ENCODE data around the gene TCAF2.
"Not testable (repeated sequence)": the region's sequence is repeated elsewhere in the genome, so short reads cannot be mapped to it uniquely, and the experiment has no call there.

TCAF2 gene

DNA sequence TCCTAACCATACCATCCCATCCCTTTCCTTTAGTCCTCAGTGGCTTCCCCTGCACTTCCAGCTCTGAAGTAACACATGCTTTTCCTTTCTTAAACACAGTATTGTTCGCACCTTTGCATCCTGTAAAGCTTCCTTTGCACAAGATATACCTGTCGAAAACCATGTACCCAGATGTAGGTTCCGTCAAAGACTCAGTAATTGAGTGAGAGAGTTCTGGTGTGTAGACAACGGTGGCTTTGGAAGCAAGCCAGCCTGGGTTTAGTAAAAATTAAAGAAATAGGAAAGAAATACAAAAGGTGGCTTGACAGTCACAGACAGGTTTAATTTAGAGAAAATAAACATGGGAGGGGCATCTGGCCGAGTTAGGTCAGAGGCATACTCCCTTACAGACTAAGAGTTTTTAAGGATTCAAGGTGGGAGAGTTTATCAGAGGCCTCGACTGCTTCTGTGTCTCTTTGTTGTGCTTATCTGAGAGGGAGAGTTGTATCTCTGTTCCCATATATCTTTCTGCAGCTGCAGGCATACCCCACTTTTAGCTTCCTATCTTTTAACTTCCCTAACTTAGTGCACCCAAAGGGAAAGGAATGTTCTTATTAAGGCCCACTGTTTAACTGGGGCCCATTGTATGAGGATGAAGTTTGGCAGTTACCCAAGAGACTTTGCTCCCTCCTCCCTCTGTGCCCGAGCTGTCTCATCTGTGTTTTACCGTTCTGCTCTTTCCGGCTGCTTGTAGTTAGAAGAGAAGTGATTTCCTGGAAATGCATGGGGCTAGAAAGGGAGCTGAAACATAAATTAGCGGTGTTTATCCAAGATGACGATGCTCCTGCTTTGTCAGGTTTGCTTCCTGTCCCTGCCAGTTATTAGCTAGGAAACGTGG is 14.8 kb downstream of the TCAF2 start:
- DNase-seq (ENCODE audit: low spot score in 2 of 2); H3K27me3 ChIP-seq (ENCODE audit: low read depth); H3K4me1 ChIP-seq; H3K4me3 ChIP-seq; in situ Hi-C loops (cut with MboI; ENCODE audit: low sequenced_read_pairs); H3K36me3 ChIP-seq (replicated peaks); H3K9me3 ChIP-seq: not testable (repeated sequence)

DNA sequence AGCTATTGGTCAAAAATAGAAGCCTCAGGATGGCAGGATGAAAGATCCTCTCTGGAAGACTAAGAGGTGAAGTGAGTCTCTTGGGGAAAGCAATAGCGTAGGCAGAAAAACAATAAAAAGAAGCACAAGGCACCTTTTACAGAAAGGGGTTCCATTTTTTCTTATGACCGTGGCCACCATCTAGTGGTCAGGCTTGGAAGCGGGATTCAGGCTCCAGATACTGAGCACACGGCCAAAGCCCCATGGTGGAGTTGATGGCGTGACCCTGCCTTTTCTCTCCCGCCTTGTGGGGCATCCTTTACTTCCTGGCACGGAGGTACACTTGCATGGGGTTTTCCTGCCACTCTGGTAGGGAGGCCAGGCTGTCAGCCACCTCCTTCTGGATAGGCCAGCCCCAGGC is 18.6 kb downstream of the TCAF2 start:
- in situ Hi-C loops (cut with MboI; ENCODE audit: low sequenced_read_pairs) = not testable (repeated sequence)

DNA sequence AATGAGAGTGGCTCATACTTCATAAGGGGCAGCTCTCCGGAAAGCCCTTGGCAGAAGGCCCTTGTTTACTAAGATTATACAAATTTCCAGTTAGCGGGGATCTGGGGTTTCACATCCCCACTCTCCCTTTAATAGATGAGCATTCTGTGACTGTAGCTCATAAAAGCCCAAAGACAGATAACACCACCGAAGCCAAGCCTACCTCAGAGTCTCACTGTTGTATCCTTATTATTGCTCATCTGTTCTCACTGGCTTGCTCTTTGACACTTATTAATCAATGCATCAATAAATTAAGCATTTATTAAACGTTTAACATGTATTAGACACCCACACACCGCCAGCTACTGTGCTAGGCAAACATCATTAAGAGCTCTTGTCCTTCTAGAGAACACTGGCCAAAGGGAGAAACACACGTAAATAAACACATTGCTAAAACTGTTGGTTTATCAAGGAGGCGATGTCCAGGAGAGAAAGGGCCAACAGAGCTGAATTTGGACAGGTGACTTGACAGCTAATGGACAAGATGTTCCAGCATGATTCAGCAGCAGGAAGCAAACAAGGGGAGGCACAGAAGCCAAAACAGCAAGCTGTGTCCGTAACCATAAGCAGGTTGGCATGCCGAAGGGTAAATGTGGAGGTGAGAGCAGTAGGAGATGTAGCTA is 19.9 kb downstream of the TCAF2 start:
- DNase-seq (ENCODE audit: low spot score in 2 of 2); H3K27me3 ChIP-seq (ENCODE audit: low read depth); H3K4me1 ChIP-seq; H3K4me3 ChIP-seq; H3K9me3 ChIP-seq; H3K36me3 ChIP-seq (replicated peaks); in situ Hi-C loops (cut with MboI; ENCODE audit: low sequenced_read_pairs): not testable (repeated sequence)

More for the DNA sequence above, 18.6 kb downstream of the TCAF2 start:
- H3K36me3 ChIP-seq (replicated peaks); DNase-seq (ENCODE audit: low spot score in 2 of 2); H3K4me3 ChIP-seq; H3K27me3 ChIP-seq (ENCODE audit: low read depth); H3K9me3 ChIP-seq; H3K4me1 ChIP-seq: not testable (repeated sequence)

DNA sequence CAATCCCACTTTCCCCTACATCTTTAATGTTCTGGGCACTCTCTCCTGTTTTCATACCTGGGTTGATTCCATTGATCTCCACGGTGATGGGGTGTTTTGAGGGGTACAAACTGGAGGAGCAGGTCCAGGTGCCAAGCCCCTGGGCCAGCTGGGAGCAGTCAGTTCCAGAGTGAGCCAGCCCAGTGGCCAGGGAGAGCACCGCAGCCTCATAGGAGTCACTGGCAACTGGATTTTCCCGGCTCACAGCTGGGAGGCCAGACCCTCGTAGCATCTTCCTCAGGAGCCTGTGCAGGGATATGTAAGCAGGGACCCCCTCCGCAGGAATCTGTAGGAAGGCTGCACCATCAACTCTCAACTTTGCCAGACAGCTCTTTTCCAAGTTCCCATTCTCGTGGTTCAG is 25.8 kb downstream of the TCAF2 start:
- DNase-seq (ENCODE audit: low spot score in 2 of 2); H3K4me3 ChIP-seq; H3K9me3 ChIP-seq; in situ Hi-C loops (cut with MboI; ENCODE audit: low sequenced_read_pairs); H3K4me1 ChIP-seq; H3K36me3 ChIP-seq (replicated peaks); H3K27me3 ChIP-seq (ENCODE audit: low read depth): not testable (repeated sequence)

DNA sequence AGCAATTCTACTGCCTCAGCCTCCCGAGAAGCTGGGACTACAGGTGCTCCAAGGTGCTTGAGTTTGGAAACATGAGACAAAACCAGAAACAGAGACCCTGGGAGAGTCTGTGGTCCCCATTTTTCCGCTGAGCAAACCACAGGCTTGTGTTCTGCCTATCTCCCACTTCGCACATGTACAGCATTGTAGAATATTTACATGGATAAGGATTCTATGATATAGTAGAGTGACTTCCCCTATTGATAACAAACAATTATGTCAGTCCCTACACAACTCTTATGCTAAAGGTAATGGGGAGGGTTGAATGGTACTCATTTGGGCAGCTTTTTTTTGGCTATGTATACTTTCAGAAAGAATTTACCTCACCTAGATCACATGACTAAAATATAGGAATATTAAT is 29.1 kb downstream of the TCAF2 start:
- H3K4me3 ChIP-seq; DNase-seq (ENCODE audit: low spot score in 2 of 2); in situ Hi-C loops (cut with MboI; ENCODE audit: low sequenced_read_pairs); H3K27me3 ChIP-seq (ENCODE audit: low read depth); H3K36me3 ChIP-seq (replicated peaks); H3K4me1 ChIP-seq; H3K9me3 ChIP-seq: not testable (repeated sequence)

DNA sequence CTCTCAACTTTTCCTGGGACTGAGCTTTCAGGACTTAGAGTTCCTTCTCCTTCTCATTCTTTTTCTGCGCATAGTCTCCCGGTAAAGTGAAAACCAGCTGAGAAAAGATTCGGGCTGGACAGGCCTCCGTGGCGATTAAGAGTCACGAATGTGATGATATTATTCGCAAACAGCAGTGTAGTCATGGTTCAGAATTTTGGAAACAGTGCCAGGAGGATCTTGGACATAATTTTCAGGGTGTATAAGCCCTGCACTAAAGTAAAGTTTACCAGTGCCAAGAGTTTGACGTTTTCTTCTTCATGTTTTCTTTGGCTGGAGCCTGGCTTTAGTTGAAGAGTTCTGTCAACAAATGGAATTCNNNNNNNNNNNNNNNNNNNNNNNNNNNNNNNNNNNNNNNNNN is 29.7 kb downstream of the TCAF2 start:
- H3K4me3 ChIP-seq; H3K9me3 ChIP-seq; H3K36me3 ChIP-seq (replicated peaks); H3K27me3 ChIP-seq (ENCODE audit: low read depth); DNase-seq (ENCODE audit: low spot score in 2 of 2); H3K4me1 ChIP-seq; in situ Hi-C loops (cut with MboI; ENCODE audit: low sequenced_read_pairs): not testable (repeated sequence)

Data from HAP-1 (cell line).